NT2/D1 (cell line): ENCODE data around the gene DUSP7.

ENCODE experiments used
- SUZ12 ChIP-seq: IDR thresholded peaks from 2 replicates; pipeline ENCODE4 v1.6.1; 2011; ENCODE audit not compliant: insufficient read length, insufficient read depth; ENCODE audit errors: extremely low read depth
- YY1 ChIP-seq: IDR thresholded peaks from 2 replicates; pipeline ENCODE4 v1.6.1; 2011; ENCODE audit not compliant: insufficient read length, insufficient read depth

DNA sequence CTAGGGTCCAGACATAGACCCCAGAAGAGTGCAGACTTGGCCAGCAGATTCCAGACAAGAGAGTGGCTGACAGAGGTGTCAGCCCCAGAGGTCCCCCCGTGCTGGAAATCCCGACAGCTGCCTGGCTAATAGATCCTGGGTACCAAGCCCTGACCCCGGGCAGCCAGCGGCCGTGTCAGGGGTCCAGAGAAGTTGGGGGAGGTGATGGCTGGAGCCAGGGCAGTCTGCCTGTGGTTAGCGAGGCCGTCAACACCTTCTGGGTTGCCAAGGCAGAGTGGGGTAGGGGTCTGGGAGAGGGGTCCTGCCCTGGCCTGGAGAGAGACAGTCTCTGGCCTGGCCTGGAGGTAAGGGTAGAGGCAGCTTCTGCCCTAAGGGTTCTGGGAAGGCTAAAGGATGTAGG is 35.6 kb downstream of the DUSP7 start:
- TF ChIP-seq YY1 (no peak), SUZ12 (no peak)
